Measurements from ENCODE around the gene TBC1D16. TPM values are rescaled to one million over a fixed set of nuclear protein-coding genes. Genes with fewer than 3 reads are reported as not detected.
A peak's percentile ranks its signal among the peaks of the same experiment; 100 is the strongest.

The TBC1D16 gene
- total RNA-seq, 1 experiment from 2014 or later: 85.8 TPM

DNA sequence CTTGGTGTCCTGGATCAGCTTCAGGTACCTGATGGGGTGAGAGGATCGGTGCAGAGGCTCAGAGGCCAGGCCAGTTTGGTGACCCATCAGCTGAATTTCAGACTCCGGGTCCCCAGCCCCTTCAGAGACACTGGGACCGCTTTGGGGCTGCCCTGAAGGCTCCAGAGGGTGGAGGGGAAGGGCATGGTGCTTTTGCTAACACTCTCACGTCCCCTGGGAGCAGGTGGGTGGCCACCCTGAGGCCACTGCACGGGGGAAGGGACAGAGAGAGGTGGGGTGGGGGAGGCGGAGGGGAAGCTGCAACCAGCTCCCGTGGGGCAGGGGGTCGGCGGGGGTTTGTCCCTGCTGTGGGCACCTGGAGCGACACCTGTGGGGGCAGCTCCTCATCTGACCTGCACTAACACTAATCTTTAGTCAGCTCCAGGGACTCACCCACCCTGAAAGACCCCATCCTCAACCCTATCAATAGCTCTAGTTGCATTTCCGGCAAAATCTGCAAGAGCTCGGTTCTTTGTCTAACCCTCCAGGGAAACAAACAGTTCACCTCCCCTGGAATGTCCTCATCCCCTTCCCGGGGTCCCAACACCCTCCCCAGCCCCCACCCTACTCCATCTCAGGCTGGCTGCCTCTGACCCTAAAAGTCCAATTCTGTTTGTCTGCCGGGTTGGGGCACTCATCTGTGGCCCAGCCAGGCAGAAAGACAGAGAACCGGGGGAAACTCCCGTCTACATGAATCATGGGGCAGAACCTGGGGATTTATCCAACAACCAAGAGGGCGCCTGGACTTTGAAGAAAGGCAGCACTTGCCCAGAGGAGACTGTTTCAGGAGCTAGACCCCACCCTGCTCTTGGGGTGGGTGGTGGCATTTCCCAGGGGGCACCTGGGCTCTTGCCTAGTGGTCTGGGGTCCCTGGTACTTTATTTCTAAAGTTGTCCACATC is 104.5 kb downstream of the TBC1D16 start:
- Histone ChIP-seq H2BK5ac (ENCODE audit: insufficient read length, low read length) (no peak overlapping the region), H2AFZ (ENCODE audit: low read length) (no peak overlapping the region), H3K27ac (ENCODE audit: insufficient read length, low read depth, low read length) (no peak overlapping the region), H3K9me3 (ENCODE audit: control insufficient read depth, low read depth, low read length) (no peaks in the 10 kb centered on the region), H3K14ac (ENCODE audit: insufficient read depth, low read length) (no peak overlapping the region), H3K56ac (ENCODE audit: insufficient read length, low read depth, low read length) (no peak overlapping the region), H3K79me2 (ENCODE audit: insufficient read depth, low read length) (no peaks in the 10 kb centered on the region), H3K9ac (ENCODE audit: extremely low read depth, insufficient read length, low read length) (no peak overlapping the region), H2AK5ac (ENCODE audit: insufficient read length, low read length) (no peak overlapping the region), H2BK12ac (ENCODE audit: insufficient read length, low read depth, low read length) (no peak overlapping the region), H4K8ac (replicated peaks; ENCODE audit: insufficient read length, low read depth, low read length) (no peak overlapping the region), H3T11ph (ENCODE audit: low read length) (no peak overlapping the region), H4K5ac (ENCODE audit: insufficient read length, low read depth, low read length) (no peak overlapping the region), H3K18ac (ENCODE audit: insufficient read length, low read depth, low read length) (peak overlapping the region; percentile 57), H3K4me2 (ENCODE audit: insufficient read depth, insufficient read length, low read length) (peak overlapping the region; percentile 48), H2BK120ac (ENCODE audit: low read depth, low read length, poor library complexity, severe bottlenecking) (no peak overlapping the region), H3K27me3 (ENCODE audit: insufficient read depth, low read length) (no peaks in the 10 kb centered on the region), H2BK15ac (ENCODE audit: low read depth, low read length) (no peak overlapping the region), H3K23me2 (ENCODE audit: insufficient read length, low read depth, low read length, poor library complexity, severe bottlenecking) (peaks cover 8% of the 10 kb centered on the region), H3K23ac (ENCODE audit: insufficient read length, low read depth, low read length) (no peak overlapping the region), H3K4me1 (ENCODE audit: insufficient read depth, low read length) (peaks cover 8% of the 10 kb centered on the region), H3K4ac (ENCODE audit: low read depth, low read length) (no peak overlapping the region), H4K91ac (ENCODE audit: insufficient read length, low read depth, low read length) (no peak overlapping the region), H2BK20ac (ENCODE audit: low read depth, low read length, poor library complexity, severe bottlenecking) (no peak overlapping the region), H3K79me1 (ENCODE audit: insufficient read depth, low read depth, low read length, poor library complexity, severe bottlenecking) (no peaks in the 10 kb centered on the region), H4K20me1 (ENCODE audit: control insufficient read depth, insufficient read depth, insufficient read length) (no peaks in the 10 kb centered on the region)
- peaks cover 49 to 65% of the 10 kb centered on the region in 2 experiments for H3K4me1 Mint-ChIP-seq
- peak overlapping the region in 2 of 3 experiments; percentile 18 to 92; a peak in 3 of 7 replicates for H3K27ac Mint-ChIP-seq
- no peaks in the 10 kb centered on the region; a peak in 1 of 5 replicates for H3K9me3 Mint-ChIP-seq
- TF ChIP-seq, protein P1, sequence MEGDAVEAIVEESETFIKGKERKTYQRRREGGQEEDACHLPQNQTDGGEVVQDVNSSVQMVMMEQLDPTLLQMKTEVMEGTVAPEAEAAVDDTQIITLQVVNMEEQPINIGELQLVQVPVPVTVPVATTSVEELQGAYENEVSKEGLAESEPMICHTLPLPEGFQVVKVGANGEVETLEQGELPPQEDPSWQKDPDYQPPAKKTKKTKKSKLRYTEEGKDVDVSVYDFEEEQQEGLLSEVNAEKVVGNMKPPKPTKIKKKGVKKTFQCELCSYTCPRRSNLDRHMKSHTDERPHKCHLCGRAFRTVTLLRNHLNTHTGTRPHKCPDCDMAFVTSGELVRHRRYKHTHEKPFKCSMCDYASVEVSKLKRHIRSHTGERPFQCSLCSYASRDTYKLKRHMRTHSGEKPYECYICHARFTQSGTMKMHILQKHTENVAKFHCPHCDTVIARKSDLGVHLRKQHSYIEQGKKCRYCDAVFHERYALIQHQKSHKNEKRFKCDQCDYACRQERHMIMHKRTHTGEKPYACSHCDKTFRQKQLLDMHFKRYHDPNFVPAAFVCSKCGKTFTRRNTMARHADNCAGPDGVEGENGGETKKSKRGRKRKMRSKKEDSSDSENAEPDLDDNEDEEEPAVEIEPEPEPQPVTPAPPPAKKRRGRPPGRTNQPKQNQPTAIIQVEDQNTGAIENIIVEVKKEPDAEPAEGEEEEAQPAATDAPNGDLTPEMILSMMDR (conservative IDR thresholded peaks at IDR 0.05): no peak
- no CpG with 5 or more reads among the region's 17 CpGs for WGBS (ENCODE audit: extremely low coverage, insufficient read length, low lambda C conversion rate)
- peaks cover 33% of the 10 kb centered on the region for H3K27me3 Mint-ChIP-seq (ENCODE audit: low read depth)
- H3K36me3 Mint-ChIP-seq (ENCODE audit: insufficient read depth in 1 of 3, low read depth in 3 of 3): peaks cover 2 to 4% (median 2%) of the 10 kb centered on the region in 3 experiments; a peak in 3 of 7 replicates
- peak overlapping the region; percentile 61 to 81 for H3K4me3 Mint-ChIP-seq
- DNase-seq: no peak
